ENCODE results near the gene CSNK2A1.
"Not testable (repeated sequence)": the region's sequence is repeated elsewhere in the genome, so short reads cannot be mapped to it uniquely, and the experiment has no call there.

CSNK2A1 gene

DNA sequence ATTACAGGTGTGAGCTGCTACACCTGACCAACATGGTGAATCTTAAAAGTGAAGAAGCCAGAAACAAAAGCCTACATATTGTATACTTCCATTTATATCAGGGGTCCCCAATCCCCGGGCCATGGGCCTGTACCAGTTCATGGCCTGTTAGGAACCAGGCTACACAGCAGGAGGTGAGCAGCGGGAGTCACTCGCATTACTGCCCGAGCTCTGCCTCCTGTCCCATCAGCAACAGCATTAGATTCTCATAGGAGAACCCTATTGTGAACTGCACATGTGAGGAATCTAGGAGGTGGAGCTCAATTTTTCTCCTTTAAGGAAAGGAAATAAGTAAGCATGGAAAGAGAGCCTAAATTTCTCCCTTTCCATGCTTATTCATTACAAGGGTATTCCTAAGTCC is 21.7 kb downstream of the CSNK2A1 start:
- no peak overlapping the region for H3K4me3 ChIP-seq (ENCODE audit: low read length)
- no peak for DNase-seq (ENCODE audit: low read depth)
- TF ChIP-seq, protein P1, sequence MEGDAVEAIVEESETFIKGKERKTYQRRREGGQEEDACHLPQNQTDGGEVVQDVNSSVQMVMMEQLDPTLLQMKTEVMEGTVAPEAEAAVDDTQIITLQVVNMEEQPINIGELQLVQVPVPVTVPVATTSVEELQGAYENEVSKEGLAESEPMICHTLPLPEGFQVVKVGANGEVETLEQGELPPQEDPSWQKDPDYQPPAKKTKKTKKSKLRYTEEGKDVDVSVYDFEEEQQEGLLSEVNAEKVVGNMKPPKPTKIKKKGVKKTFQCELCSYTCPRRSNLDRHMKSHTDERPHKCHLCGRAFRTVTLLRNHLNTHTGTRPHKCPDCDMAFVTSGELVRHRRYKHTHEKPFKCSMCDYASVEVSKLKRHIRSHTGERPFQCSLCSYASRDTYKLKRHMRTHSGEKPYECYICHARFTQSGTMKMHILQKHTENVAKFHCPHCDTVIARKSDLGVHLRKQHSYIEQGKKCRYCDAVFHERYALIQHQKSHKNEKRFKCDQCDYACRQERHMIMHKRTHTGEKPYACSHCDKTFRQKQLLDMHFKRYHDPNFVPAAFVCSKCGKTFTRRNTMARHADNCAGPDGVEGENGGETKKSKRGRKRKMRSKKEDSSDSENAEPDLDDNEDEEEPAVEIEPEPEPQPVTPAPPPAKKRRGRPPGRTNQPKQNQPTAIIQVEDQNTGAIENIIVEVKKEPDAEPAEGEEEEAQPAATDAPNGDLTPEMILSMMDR (IDR thresholded peaks at IDR 0.05; ENCODE audit: insufficient read depth, low read depth, low read length, missing control alignments), result no peak

DNA sequence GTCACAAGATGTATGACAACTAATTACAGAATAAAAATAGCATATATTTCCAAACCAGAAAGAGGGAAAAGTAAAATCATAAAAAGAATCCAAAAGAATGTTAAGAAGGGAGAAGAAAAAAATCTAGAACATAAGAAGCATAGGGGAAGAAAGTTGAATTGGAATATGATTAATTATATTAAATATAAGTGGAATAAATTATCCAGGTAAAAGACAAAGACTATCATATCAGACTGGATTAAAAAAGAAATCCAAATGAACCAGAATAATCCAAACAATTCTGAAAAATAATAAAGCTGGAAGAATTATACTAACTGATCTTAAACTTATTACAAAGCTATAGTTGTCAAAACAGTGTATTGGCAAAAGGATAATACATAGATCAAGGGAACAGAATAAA is 23.6 kb downstream of the CSNK2A1 start:
- TF ChIP-seq, protein P1 (IDR thresholded peaks at IDR 0.05; ENCODE audit: insufficient read depth, low read depth, low read length, missing control alignments), result no peak
- H3K4me3 ChIP-seq (ENCODE audit: low read length), result no peak overlapping the region
- no peak for DNase-seq (ENCODE audit: low read depth)

DNA sequence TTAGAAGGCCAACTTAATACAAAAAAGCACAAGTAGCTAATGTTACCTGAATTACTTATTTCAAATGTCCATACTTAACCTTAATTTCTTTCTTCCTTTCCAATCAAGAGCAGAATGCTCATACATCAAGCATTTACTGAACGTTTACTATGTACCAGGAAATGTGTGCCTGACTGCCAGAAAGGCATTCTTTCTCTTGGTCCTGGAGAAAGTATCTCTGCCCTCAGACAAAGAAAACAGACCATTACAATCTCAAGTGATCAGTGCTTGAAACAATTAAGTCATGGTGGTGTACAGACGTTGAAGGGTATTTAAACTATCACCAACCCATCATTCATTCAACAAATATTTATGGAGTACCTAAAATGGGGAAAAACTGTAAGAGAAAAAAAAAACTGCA is 26.4 kb downstream of the CSNK2A1 start:
- no peak for DNase-seq (ENCODE audit: low read depth)
- TF ChIP-seq, protein P1 (IDR thresholded peaks at IDR 0.05; ENCODE audit: insufficient read depth, low read depth, low read length, missing control alignments), result no peak
- no peak overlapping the region for H3K4me3 ChIP-seq (ENCODE audit: low read length)

- TF ChIP-seq, protein P1 (IDR thresholded peaks at IDR 0.05; ENCODE audit: insufficient read depth, low read depth, low read length, missing control alignments), result no peak
Observed at GRCh38 chr20:516799-517198, 26.8 kb downstream of the CSNK2A1 start.

DNA sequence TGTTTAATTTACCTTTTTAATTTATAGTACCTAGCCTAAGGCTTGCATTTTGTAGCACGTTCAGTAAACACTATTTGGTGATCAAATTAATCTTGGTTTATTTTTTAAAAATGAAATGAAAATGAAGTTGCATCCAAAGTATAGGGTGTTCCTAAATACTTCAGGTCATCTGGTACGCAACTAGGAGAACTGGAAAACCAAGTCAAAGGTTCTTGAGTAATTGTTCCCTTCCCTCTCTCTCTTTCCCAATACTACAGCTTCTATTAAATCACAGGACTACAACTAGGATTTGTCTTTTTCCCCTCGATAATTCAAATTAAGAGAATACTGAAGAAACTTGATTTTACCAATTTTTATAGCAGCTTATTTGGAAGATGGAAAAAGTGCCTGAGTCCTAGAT is 27.9 kb downstream of the CSNK2A1 start:
- DNase-seq (ENCODE audit: low read depth), result peak; percentile 58
- TF ChIP-seq, protein P1 (IDR thresholded peaks at IDR 0.05; ENCODE audit: insufficient read depth, low read depth, low read length, missing control alignments), result no peak
- H3K4me3 ChIP-seq (ENCODE audit: low read length), result no peak overlapping the region

More at GRCh38 chr20:516799-517198, 26.8 kb downstream of the CSNK2A1 start:
- no peak overlapping the region for H3K4me3 ChIP-seq (ENCODE audit: low read length)
- no peak for DNase-seq (ENCODE audit: low read depth)

- no peak for DNase-seq (ENCODE audit: low read depth)
- no peak overlapping the region for H3K4me3 ChIP-seq (ENCODE audit: low read length)
- TF ChIP-seq, protein P1 (IDR thresholded peaks at IDR 0.05; ENCODE audit: insufficient read depth, low read depth, low read length, missing control alignments), result no peak
Observed at GRCh38 chr20:513429-513828, 30.2 kb downstream of the CSNK2A1 start.

- H3K4me3 ChIP-seq (ENCODE audit: low read length); DNase-seq (ENCODE audit: low read depth): not testable (repeated sequence)
Observed at GRCh38 chr20:510328-511057, 33.1 kb downstream of the CSNK2A1 start.

- DNase-seq (ENCODE audit: low read depth), result peak; percentile 13
- not testable (repeated sequence) for H3K4me3 ChIP-seq (ENCODE audit: low read length)
Observed at GRCh38 chr20:508364-508787, 35.2 kb downstream of the CSNK2A1 start.

All from epithelial cell of esophagus (primary cell).